ENCODE measurements around the gene CASK. TPM values are rescaled to one million over a fixed set of nuclear protein-coding genes. Genes with fewer than 3 reads are reported as not detected.

Gene CASK
- total RNA-seq, 2 donors from 2014 or later: 44.3 to 46.1 TPM

GRCh38 chrX:41621222-41621723, 302.1 kb downstream of the CASK start:
- Histone ChIP-seq H3K4me1 (ENCODE audit: control insufficient read depth in 1 of 2, low read depth in 2 of 2) (peaks cover 0 to 20% of the 10 kb centered on the region in 2 donors), H3K27me3 (replicated peaks; ENCODE audit: insufficient read depth) (no peaks in the 10 kb centered on the region), H3K4me3 (no peak overlapping the region), H3K27ac (peak overlapping the region; percentile 38 to 74), H3K9me3 (no peaks in the 10 kb centered on the region), H3K36me3 (no peaks in the 10 kb centered on the region)
- ATAC-seq (ENCODE audit: insufficient number of reproducible peaks, low FRiP score, low read depth) (no peak), DNase-seq (ENCODE audit: low spot score) (no peak)
- TF ChIP-seq, protein P1, sequence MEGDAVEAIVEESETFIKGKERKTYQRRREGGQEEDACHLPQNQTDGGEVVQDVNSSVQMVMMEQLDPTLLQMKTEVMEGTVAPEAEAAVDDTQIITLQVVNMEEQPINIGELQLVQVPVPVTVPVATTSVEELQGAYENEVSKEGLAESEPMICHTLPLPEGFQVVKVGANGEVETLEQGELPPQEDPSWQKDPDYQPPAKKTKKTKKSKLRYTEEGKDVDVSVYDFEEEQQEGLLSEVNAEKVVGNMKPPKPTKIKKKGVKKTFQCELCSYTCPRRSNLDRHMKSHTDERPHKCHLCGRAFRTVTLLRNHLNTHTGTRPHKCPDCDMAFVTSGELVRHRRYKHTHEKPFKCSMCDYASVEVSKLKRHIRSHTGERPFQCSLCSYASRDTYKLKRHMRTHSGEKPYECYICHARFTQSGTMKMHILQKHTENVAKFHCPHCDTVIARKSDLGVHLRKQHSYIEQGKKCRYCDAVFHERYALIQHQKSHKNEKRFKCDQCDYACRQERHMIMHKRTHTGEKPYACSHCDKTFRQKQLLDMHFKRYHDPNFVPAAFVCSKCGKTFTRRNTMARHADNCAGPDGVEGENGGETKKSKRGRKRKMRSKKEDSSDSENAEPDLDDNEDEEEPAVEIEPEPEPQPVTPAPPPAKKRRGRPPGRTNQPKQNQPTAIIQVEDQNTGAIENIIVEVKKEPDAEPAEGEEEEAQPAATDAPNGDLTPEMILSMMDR (IDR thresholded peaks at IDR 0.05): no peak

DNA sequence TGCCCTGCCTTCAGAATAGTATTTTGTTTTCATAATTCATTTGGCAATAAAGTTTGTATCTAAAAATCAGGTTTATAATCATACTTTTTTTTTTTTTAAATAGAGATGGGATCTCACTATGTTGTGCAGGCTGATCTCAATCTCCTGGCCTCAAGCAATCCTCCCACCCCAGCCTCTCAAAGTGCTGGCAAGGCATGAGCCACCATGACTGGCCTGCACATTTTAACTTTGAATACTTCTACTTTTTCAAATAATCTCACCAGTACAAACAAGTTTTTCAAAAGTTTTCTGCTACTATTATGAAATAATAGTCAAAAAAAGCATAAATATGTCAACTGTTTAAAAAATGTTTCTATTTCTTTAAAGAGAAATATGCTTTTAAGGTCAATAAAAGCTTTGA, 304.1 kb downstream of the CASK start:
- no peak for ATAC-seq (ENCODE audit: insufficient number of reproducible peaks, low FRiP score, low read depth)
- peaks cover 0 to 20% of the 10 kb centered on the region in 2 donors for H3K4me1 ChIP-seq (ENCODE audit: control insufficient read depth in 1 of 2, low read depth in 2 of 2)
- peak overlapping the region in 1 of 2 donors; percentile 67 for H3K27ac ChIP-seq
- no peaks in the 10 kb centered on the region for H3K27me3 ChIP-seq (replicated peaks; ENCODE audit: insufficient read depth)
- DNase-seq (ENCODE audit: low spot score): no peak
- no peaks in the 10 kb centered on the region for H3K36me3 ChIP-seq
- TF ChIP-seq, protein P1 (IDR thresholded peaks at IDR 0.05): no peak
- no peaks in the 10 kb centered on the region for H3K9me3 ChIP-seq
- no peak overlapping the region for H3K4me3 ChIP-seq

DNA sequence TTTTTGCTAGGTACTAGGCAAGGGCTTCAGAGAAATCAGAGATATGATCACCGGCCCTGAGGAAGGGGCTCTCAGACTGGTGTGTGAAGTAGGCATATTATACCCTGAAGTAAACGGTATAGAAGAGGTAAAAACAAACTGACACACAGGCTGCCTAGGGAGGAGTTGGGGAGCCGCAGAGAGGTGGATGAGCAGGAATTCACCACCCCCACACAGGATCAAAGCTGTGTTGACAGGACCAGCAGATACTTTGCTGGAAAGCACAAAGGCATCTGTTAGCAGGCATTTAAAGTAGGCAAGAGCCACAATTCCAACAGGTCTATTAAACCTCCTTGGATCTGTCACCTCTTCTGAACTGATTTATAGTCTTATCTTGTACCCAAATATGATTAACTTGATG, 306.4 kb downstream of the CASK start:
- TF ChIP-seq, protein P1 (IDR thresholded peaks at IDR 0.05): no peak
- no peaks in the 10 kb centered on the region for H3K36me3 ChIP-seq
- H3K27ac ChIP-seq: no peak overlapping the region
- H3K4me3 ChIP-seq: no peak overlapping the region
- H3K27me3 ChIP-seq (replicated peaks; ENCODE audit: insufficient read depth): no peaks in the 10 kb centered on the region
- peaks cover 0 to 20% of the 10 kb centered on the region in 2 donors for H3K4me1 ChIP-seq (ENCODE audit: control insufficient read depth in 1 of 2, low read depth in 2 of 2)
- no peak for ATAC-seq (ENCODE audit: insufficient number of reproducible peaks, low FRiP score, low read depth)
- H3K9me3 ChIP-seq: no peaks in the 10 kb centered on the region
- DNase-seq (ENCODE audit: low spot score): no peak

DNA sequence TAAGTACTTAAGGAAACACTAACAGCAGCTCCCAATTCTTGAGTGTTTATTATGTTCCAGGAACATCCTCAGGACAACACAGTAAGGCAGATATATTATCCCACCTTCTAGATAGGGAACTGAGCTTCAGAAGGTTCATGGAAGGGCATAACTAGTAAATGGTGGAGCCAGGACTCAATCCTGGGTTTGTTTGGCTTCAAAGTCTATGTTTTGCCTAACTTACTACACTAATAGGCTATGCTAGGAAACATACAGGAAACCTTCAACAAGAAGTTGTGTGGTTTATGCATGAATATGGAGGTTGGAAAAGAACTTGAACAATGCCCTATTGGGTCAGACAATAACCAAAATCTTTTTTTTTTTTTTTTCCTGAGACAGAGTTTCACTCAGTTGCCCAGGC, 307.1 kb downstream of the CASK start:
- no peaks in the 10 kb centered on the region for H3K36me3 ChIP-seq
- H3K27ac ChIP-seq: no peak overlapping the region
- peaks cover 0 to 20% of the 10 kb centered on the region in 2 donors for H3K4me1 ChIP-seq (ENCODE audit: control insufficient read depth in 1 of 2, low read depth in 2 of 2)
- no peak for ATAC-seq (ENCODE audit: insufficient number of reproducible peaks, low FRiP score, low read depth)
- no peak for DNase-seq (ENCODE audit: low spot score)
- H3K4me3 ChIP-seq: no peak overlapping the region
- TF ChIP-seq, protein P1 (IDR thresholded peaks at IDR 0.05): no peak
- no peaks in the 10 kb centered on the region for H3K27me3 ChIP-seq (replicated peaks; ENCODE audit: insufficient read depth)
- no peaks in the 10 kb centered on the region for H3K9me3 ChIP-seq

DNA sequence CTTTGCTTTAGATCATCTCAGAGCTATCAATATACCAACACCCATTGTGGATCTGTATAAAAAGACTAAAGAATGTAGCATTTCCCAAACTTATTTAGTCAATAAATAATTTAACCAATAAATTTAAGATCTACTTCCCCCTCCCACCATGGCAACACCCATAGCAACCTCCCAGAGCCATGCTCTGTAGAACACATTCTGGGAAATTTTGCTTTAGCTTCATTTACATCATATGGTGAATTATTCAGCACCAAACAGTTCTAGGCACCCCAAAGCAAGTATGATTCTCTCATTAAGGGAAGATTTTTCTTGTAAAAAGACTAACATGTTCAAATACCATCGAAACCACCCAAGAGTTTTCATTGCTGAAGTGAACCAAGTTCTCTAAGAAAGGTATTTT, 315.1 kb downstream of the CASK start:
- no peak overlapping the region for H3K4me3 ChIP-seq
- ATAC-seq (ENCODE audit: insufficient number of reproducible peaks, low FRiP score, low read depth): no peak

More for the DNA sequence above, 315.1 kb downstream of the CASK start:
- Histone ChIP-seq H3K36me3 (no peaks in the 10 kb centered on the region), H3K27ac (no peak overlapping the region), H3K27me3 (replicated peaks; ENCODE audit: insufficient read depth) (no peaks in the 10 kb centered on the region), H3K9me3 (no peaks in the 10 kb centered on the region), H3K4me1 (ENCODE audit: control insufficient read depth in 1 of 2, low read depth in 2 of 2) (no peaks in the 10 kb centered on the region)
- TF ChIP-seq, protein P1 (IDR thresholded peaks at IDR 0.05): no peak
- DNase-seq (ENCODE audit: low spot score): no peak

All from thoracic aorta (tissue), 2 donors.